Cerebellar nuclear complex (tissue), 1 donor: ENCODE results near the gene GIPR.
A peak's percentile ranks its signal among the peaks of the same experiment; 100 is the strongest.
"Not testable (repeated sequence)": the region's sequence is repeated elsewhere in the genome, so short reads cannot be mapped to it uniquely, and the experiment has no call there.

Source experiments
- DNase-seq, 2 experiments: peaks; one replicate each; lab custom pipeline; 2025; lab: John Stamatoyannopoulos, UW

GIPR gene

DNA sequence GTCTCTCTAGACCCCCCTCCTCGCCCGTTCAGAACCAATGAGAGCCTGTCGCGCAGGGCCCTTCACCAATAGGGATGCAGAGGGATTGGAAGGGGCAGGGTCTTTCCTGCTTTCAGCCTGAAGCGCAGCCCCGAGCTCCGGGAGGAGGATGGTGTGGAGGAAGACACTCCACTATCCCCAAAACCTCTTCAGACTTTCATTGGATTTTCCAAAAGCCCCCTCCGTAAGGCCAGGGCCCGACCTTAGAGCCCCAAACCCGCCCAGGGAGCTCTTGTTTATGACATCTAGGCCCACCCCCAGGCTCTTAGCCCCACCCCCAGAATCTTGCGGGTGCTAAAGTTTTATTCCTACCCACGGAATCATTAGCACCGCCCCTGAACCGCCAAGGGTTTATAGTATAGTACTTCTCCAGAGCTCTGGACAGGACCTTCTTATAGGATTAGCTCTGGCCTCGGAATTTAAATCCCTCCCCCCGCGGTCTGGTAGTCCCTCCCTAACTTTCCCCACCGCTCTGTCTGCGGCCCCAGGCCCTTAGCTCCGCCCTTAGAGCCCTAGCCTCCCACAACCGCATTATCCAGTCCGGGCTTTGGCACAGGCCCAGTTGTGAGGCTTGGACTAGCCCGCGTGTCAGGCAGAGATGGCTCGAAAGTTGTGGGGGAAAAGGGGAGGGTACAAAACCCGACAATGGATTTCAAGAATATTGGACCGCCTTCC, 22.2 kb upstream of the GIPR start:
- DNase-seq, result peak; percentile 75 to 90

DNA sequence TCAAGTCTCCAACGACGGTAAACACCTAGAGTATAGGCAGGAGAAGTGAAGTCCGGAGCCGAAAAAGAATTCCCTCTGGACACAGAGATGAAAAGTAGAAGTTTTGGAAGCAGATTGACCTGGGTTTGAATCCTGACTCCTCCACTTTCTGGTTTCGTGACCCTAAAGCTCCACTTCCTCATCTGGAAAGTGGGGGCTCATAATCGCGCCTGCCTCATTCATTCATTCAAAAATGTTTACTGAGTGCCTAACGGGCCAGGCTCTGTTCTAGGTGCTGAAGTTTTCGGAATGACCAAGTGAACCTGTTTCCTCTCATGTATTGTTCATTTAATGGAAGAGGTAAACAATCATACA, 21.7 kb upstream of the GIPR start:
- no peak for DNase-seq

DNA sequence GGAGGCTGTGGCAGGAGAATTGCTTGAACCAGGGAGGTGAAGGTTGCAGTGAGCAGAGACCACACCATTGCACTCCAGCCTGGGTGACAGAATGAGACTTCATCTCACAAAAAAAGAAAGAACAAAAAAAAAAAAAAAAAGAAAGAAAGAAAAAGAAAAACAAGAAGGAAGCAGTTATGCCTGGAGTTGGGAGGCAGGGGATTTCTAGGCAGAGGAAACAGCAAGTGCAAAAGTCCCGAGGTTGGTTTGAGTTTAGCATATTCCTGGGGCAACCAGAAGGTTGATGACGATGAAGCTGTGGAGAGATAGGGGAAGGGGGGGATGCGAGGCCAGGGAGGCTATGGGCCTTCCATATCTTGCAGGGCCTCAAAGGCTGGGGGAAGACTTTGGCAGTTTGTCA, 17.3 kb upstream of the GIPR start:
- DNase-seq, result no peak

DNA sequence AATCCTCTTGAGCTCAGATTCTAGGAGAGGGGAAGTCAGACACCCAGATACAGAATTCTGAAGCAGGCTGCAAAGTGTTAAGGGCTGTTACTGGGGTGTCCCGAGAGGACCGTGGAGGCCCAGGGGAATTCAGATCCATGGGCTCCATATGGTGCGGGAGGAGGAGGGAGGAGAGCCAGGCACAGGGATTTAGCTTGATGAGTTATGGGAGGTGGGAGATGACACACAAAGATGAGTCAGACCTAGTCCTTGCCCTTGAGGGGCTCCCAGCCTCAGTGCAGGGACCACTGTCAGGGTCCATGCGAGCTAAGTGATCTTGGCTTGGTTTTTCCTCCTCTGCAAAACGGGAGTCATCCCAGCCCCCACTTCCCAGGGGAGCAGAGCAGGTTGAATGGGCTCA, 14.4 kb upstream of the GIPR start:
- DNase-seq, result no peak

DNA sequence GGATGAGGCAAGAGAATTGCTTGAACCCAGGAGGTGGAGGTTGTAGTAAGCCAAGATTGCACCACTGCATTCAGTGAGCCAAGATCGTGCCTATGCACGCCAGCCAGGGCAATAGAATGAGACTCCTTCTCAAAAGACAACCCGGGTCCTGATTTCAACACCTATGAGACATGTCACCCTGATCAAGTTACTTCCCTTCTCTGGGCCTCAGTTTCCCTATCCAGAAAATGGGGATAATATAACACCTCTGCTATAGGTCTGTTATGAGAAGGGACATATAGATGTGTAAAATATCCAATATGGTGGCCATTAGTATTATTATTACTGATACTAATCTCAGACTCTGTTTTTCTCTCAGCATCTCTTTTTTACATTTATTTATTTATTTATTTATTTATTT, 12.9 kb upstream of the GIPR start:
- no peak for DNase-seq

DNA sequence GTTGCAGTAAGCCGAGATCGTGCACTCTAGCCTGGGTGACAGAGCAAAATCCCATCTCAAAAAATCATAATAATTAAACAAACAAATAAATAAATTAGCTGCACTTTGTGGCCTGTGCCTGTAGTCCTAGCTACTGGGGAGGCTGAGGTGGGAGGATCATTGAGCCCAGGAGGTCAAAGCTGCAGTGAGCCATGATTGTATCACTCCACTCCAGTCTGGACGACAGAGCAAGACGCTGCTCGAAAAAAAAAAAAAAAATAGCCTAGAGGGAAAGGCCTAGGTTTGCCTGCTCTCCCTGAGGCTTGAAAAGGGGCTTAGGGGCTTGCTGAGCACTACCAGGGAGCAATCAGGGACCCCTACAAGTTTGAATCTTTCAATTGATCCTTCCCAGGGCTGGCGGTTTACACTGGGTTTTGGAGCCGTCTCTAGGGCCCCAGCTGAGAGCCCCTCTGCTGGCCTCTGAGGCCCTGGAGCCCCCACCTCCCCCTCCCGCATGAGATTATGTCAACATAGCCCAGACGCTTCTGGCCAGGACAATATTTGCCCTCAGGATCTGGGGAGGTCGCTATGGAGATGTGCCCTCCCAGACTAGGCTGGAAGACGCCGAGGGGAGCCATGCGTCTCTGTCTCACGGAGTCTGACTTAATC, 10.4 kb upstream of the GIPR start:
- DNase-seq, result no peak

DNA sequence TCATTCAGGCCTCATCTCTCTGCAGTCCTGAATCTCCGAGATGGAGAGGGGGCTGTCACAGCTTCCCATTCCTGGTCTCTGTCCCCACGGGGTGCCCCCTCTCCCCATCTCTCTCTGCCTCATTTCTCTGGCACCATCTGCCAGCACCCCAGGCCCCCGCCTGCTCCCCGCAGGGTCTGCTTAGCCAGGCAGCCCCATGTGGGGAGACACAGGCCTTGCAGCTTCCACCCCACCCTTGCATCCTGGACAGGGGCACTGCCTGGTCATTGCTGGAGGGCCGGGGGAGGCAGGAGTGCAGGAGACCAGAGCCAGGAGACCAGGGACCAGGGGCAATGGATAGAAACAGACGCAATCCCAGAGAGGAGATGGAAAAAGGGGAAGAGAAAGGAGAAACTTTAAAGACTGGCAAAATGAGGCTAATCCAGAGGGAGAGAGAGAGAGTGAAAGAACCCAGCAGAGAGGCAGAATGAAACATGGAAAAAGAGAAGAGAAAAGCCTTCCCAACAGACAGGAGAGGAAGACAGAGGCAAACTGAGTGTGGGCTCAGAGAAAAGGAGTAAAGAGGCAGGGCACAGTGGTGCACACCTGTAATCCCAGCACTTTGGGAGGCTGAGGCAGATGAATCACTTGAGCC, 8.8 kb upstream of the GIPR start:
- DNase-seq, result no peak

DNA sequence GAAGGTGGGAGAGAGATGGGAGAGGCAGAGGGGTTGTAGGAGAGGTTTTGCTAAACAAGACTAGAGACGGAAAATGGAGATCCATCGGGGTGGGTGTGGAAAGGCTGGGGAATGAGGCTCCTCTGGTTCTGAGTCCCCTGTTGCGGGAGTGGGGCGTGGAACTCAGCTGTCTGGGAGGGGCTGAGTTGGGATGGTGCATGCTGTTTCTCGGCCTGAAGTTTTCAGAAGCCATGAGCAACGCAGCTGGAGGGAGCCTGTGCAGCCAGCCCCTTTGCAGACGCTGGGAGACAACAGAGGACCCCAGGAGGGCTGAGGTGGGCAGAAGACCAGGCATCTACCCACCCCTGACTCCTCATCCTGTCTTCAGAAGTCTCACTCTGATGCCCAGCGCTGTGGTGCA, 7.4 kb upstream of the GIPR start:
- DNase-seq, result no peak

DNA sequence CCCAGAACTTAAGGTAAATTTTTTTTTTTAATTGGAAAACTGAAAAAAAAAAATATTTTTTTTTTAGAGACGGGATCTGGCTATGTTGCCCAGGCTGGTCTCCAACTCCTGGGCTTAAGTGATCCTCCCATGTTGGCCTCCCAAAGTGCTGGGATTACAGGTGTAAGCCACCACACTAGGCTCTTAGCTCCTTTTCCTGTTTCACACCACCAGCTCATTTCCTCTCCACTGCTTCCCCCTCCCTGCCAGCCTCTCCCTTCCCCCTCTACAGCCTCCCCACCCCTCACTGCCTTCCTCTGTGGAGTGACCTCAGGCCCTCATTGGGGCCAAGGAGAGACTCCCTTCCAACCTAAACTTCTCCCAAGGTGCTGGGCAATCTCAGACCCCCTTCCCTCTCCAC, 4.2 kb upstream of the GIPR start:
- DNase-seq, result no peak

DNA sequence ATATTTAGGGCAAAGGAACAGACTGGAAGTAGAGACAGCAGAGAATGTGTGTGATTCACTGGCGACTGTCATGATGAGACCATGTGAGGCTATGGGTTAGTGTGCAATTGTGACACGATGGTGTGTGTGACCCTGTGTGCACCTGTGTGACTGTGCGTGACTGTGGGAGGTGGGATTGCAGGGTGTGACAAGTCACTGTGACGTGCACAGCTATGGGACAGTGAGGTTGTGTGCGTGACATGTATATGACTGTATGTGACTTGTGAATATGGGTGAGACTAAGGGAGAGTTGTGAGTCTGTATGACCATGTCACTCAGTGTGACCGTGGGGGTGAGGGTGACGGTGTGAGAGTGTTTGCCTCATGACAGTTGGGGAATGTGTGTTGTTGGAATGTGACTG, 3.4 kb upstream of the GIPR start:
- no peak for DNase-seq

DNA sequence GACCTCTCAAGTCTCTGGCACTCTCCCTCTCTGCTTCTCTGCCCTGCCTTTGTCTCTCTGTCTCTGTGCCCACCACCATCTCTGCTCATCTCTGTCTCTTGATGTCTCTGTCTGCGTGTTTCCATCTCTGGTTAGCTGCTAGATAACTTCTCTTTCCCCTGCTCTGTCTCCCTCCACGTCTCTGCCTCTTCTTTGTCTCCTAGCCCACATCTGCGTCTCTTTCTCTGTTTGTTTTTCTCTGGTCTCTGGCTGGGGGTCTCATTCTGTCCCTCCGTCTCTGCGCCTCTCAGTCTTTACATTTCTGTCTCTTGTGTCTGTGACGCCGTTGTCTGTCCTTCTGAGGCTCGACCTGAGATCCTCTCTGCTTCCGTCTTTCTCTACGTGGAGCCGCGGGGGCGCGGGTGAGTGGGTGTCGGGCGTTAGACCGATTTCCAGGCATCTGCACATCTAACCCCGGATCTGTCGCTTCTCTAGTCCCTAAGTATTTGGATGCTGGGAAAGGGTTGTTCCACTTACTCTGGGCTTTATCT, 386 bp downstream of the GIPR start:
- no peak for DNase-seq

DNA sequence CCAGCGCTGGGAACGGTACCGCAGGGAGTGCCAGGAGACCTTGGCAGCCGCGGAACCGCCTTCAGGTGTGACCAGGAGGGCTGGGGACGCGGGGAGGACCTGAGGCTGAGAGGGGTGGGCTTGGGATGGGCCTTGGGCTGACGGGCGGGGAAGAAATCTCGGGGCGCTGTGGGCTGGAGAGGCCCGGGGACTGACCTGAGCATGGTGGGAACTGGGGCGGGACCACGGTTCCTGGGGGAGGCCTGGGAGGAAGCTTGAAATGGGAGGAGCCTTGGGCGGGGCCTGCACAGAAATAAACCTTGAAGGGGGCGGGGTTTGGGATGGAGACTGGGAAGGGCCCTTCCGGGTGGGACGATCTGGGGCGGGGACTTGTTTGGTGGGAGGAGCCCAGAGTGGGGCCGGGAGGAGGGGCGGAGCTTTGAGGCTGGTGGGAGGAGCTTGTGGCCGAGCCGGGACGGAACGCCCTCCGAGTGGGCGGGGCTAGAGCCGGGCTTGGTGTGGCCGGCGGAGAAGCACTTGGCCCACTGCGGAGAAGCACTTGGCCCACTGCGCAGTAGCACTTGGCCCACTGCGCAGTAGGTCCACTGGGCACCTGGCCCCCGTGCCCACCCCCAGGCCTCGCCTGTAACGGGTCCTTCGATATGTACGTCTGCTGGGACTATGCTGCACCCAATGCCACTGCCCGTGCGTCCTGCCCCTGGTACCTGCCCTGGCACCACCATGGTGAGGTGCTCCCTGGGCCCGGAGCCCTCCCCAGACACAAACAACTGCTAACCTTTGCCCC, 2.8 kb downstream of the GIPR start:
- DNase-seq, result no peak

DNA sequence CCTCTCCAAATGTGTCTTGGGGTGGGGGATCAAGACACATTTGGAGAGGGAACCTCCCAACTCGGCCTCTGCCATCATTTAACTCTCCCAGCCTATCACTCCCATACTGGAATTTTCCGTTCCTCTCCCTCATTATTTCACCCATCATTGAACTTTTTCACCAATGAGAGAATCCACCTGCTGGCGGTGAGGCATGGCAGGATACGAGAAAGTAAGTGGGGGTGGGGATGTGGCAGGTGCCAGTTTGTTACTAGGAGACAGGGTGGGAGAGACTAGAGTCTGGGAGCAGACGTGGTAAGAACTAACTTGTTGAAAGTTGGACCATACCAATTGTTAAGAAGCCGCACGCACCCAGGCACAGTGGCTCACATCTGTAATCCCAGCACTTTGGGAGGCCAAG, 6.9 kb downstream of the GIPR start:
- no peak for DNase-seq

DNA sequence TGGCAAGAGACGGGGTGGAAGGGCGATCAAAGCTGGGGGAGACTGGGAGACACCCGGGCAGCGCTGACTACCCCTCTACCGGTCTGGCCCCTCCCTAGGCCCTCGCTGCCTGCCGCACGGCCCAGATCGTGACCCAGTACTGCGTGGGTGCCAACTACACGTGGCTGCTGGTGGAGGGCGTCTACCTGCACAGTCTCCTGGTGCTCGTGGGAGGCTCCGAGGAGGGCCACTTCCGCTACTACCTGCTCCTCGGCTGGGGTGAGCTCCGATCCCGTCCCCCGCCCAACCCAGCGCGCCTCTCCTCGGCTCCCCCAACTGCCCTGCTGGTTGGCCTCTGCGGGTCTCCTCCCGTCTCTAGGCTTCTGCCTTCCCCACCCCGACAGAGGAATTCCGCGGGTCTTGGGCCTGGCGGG, 8.8 kb downstream of the GIPR start:
- no peak for DNase-seq

DNA sequence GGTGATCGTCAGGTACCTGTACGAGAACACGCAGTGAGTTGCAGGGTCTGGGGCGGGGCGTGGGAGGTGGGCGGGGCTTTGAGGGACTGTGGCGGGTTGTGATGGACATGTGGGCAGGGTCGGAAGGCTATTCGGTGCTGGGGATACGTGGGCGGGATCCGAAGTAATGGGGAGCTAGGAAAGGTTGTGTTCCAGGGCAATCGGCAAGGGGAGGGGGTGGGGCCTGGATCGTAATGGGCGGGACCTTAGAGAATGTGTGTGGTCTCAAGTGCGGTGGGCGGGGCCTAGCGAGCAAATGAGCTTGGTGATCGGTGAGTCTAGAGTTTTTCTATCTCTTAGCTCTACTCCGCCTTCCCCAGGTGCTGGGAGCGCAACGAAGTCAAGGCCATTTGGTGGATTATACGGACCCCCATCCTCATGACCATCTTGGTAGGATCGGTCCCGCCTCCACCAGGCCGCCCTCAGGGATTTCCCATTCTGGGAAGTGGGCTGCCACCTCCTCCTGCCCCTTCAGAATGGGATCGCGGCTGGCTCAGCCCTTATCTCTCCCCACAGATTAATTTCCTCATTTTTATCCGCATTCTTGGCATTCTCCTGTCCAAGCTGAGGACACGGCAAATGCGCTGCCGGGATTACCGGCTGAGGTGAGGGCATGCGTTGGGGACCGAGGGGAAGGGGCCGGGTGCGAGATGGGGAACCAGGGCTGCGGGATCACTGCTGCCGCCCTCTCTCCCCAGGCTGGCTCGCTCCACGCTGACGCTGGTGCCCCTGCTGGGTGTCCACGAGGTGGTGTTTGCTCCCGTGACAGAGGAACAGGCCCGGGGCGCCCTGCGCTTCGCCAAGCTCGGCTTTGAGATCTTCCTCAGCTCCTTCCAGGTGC, 9.6 kb downstream of the GIPR start:
- DNase-seq, result no peak

DNA sequence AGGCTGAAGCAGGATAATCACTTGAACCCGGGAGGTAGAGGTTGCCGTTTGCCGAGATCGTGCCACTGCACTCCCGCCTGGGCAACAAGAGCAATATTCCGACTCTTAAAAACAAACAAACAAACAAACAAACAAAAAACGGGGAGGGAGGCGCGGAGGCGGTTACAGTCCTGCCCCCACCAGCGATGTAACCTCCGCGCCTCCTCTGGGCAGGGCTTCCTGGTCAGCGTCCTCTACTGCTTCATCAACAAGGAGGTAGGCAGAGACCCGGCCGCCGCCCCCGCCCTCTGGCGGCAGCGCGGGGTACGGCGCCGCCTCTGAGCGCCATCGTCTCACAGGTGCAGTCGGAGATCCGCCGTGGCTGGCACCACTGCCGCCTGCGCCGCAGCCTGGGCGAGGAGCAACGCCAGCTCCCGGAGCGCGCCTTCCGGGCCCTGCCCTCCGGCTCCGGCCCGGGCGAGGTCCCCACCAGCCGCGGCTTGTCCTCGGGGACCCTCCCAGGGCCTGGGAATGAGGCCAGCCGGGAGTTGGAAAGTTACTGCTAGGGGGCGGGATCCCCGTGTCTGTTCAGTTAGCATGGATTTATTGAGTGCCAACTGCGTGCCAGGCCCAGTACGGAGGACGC, 13.5 kb downstream of the GIPR start:
- DNase-seq, result peak in 1 of 2 experiments; percentile 55

DNA sequence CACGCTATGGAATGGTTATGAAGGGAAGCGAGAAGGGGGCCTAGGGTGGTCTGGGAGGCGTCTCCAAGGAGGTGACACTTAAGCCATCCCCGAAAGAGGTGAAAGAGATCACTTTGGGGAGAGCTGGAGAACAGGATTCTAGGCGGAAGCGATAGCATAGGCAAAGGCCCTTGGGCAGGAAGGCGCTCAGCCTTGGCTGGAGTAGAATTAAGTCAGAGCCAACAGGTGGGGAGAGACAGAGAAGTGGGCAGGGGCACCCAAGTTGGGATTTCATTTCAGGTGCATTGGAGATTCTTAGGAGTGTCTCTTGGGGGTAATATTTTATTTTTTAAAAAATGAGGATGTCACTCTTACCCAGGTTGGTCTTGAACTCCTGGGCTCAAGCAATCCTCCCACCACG, 14.1 kb downstream of the GIPR start:
- no peak for DNase-seq

DNA sequence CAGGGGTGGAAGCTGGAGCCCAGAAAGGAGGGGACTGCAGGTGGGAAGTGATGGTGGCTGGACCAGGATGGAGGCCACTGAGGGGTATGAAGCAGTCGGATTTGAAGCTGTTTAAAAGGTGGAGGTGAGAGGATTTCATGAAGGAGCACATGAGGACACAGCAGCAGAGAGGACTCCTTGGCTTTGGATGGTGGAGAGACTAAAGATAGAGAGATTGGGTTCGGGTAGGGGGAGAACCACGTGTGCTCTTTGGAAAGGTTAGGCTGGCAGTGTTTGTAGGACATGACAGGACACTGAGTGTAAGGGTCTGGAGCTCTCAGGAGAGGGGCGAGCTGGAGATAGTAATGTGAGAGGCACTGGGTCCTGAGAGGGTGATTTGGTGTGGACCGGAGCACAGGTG, 14.9 kb downstream of the GIPR start:
- no peak for DNase-seq

DNA sequence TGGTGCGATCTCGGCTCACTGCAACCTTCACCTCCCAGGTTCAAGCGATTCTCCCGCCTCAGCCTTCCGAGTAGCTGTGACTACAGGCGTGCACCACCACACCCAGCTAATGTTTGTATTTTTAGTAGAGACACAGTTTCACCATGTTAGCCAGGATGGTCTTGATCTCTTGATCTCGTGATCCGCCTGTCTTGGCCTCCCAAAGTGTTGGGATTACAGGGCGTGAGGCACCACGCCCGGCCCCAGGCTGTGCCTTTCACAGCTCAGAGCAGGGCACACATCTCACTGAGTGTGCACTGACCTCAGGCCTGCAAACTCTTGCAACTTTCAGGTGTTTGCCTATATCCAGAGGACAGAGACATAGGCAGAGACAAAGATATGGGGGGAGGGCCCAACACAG, 17.0 kb downstream of the GIPR start:
- not testable (repeated sequence) for DNase-seq

DNA sequence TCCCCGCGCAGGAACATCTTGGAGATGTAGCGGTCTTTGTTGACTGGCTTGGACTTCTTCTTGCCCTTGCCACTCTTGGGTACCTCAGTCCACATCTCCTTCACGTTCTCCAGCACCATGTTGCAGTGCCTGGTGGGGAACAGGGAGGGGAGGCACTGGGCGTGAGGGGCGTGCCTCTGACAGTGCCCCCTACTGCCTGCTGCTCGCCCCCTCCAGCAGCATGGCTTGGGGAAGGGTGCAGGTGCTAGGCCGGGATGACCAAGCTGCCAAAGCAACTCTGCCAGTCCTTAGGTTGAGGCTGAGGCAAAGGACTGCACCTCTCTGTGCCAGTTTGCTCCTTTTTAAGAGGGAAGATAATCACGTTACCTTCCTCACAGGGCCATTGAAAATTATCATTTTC, 19.6 kb downstream of the GIPR start:
- no peak for DNase-seq
